HepG2 (cell line): ENCODE data around the gene ALG14. TPM values are rescaled to one million over a fixed set of nuclear protein-coding genes. Genes with fewer than 3 reads are reported as not detected.

Source experiments
- ATF1 ChIP-seq: IDR thresholded peaks from 2 replicates; pipeline ENCODE4 v1.6.1; 2016; ENCODE audit warnings: mild to moderate bottlenecking, control low read depth
- BCL6 ChIP-seq: IDR thresholded peaks from 2 replicates; pipeline ENCODE4 v1.6.1; 2016; ENCODE audit warnings: missing genetic modification reagents, missing compliant biosample characterization
- DMAP1 ChIP-seq: IDR thresholded peaks from 2 replicates; pipeline ENCODE4 v1.6.1; 2016
- HMGXB4 ChIP-seq, 2 experiments: sonication (generic) in 1 of 2; formaldehyde crosslinking in 1 of 2; IDR thresholded peaks; 2 replicates each; pipeline versions ENCODE4 v1.4.0 to v1.6.1; 2018 to 2020; ENCODE audit warnings: missing genetic modification reagents in 2 of 2, borderline replicate concordance in 1 of 2, low read depth in 1 of 2, mild to moderate bottlenecking in 1 of 2, missing biosample characterization in 1 of 2
- HNRNPH1 ChIP-seq: fragments of 200-400 bp; formaldehyde crosslinking; optimal IDR thresholded peaks from 2 replicates; pipeline ENCODE3; 2017; ENCODE audit warnings: mild to moderate bottlenecking, low read depth, low read length
- MAFG ChIP-seq: sonication (generic); formaldehyde crosslinking; IDR thresholded peaks from 2 replicates; pipeline ENCODE4 v1.5.1; 2020; ENCODE audit warnings: mild to moderate bottlenecking, missing genetic modification reagents
- MXD1 ChIP-seq: sonication (generic); formaldehyde crosslinking; IDR thresholded peaks from 2 replicates; pipeline ENCODE4 v1.4.0; 2020; ENCODE audit warnings: mild to moderate bottlenecking, missing genetic modification reagents
- SOX13 ChIP-seq, 3 experiments: fragments of 450-650 bp in 1 of 3; sonication (generic) in 1 of 3; formaldehyde crosslinking in 1 of 3; IDR thresholded peaks in 2 of 3; conservative IDR thresholded peaks in 1 of 3; 2 replicates each; pipeline versions ENCODE4 v1.5.0 to v1.6.1; 2016 to 2020; ENCODE audit warnings: antibody characterized with exemption in 1 of 3, mild to moderate bottlenecking in 1 of 3, missing compliant biosample characterization in 1 of 3, missing genetic modification reagents in 1 of 3, moderate library complexity in 1 of 3
- YEATS2 ChIP-seq: sonication (generic); formaldehyde crosslinking; IDR thresholded peaks from 2 replicates; pipeline ENCODE4 v1.4.0; 2020; ENCODE audit warnings: missing genetic modification reagents, borderline replicate concordance
- ZKSCAN8 ChIP-seq: IDR thresholded peaks from 2 replicates; pipeline ENCODE4 v1.6.1; 2016; ENCODE audit warnings: borderline replicate concordance, missing genetic modification reagents, missing compliant biosample characterization
- ZNF124 ChIP-seq: sonication (generic); formaldehyde crosslinking; IDR thresholded peaks from 2 replicates; pipeline ENCODE4 v1.4.0; 2020; ENCODE audit warnings: missing genetic modification reagents
- ZNF253 ChIP-seq: sonication (generic); formaldehyde crosslinking; IDR thresholded peaks from 2 replicates; pipeline ENCODE4 v1.8.0; 2022; ENCODE audit warnings: mild to moderate bottlenecking, missing genetic modification reagents, borderline replicate concordance
- ZNF280D ChIP-seq: sonication (generic); formaldehyde crosslinking; IDR thresholded peaks from 2 replicates; pipeline ENCODE4 v1.5.1; 2020; ENCODE audit warnings: mild to moderate bottlenecking, missing genetic modification reagents
- ZNF281 ChIP-seq: sonication (generic); formaldehyde crosslinking; IDR thresholded peaks from 2 replicates; pipeline ENCODE4 v1.4.0; 2020; ENCODE audit warnings: missing genetic modification reagents, borderline replicate concordance
- ZNF556 ChIP-seq: sonication (generic); formaldehyde crosslinking; IDR thresholded peaks from 2 replicates; pipeline ENCODE4 v1.4.0; 2020; ENCODE audit warnings: mild to moderate bottlenecking, missing genetic modification reagents, borderline replicate concordance
- ZNF780A ChIP-seq: sonication (generic); formaldehyde crosslinking; IDR thresholded peaks from 2 replicates; pipeline ENCODE4 v1.8.0; 2022; ENCODE audit warnings: mild to moderate bottlenecking, missing genetic modification reagents, moderate library complexity
- ZSCAN9 ChIP-seq: IDR thresholded peaks from 2 replicates; pipeline ENCODE4 v1.6.1; 2016; ENCODE audit warnings: borderline replicate concordance
- polyA plus RNA-seq, 8 experiments: library from polyadenylated mRNA; depleted of rRNA in 3 of 8; stranded (reverse) in 7 of 8; unstranded in 1 of 8; fragments of >200 nt; fragmentation: Illumina TruSeq in 4 of 8; extraction: Trizol in 4 of 8; gene quantifications; 2 replicates each; pipeline versions ENCODE4 v1.2.1 to v1.2.3, GENCODE V29; 2011 to 2016; ENCODE audit warnings: low read depth in 4 of 8, missing spikeins in 1 of 8, mixed read lengths in 1 of 8; ENCODE audit not compliant: insufficient read depth in 1 of 8
- total RNA-seq, 5 experiments: library from RNA; depleted of rRNA; stranded (reverse); fragments of >200 nt; fragmentation: Illumina TruSeq; extraction: Trizol; gene quantifications; 2 replicates each; pipeline ENCODE4 v1.2.3, GENCODE V29; 2016; ENCODE audit warnings: low read depth in 1 of 5

Gene ALG14
- total and polyA plus RNA-seq, 2 of the 13 experiments (the other 11 are each of a cell fraction or from before 2014, with no cell fraction given) = 4.5 to 12.7 TPM

GRCh38 chr1:95067062-95067461 lies 5.7 kb downstream of the ALG14 start (continued):
- TF ChIP-seq ZNF281 (CRISPR knock-in tag) (0 out of 2 replicates have a peak, but pooled peaks have one; percentile 19), BCL6 (CRISPR knock-in tag) (peak; percentile 78), DMAP1 (CRISPR knock-in tag) (peak; percentile 46; the same call in 1 of the 2 replicates), MXD1 (CRISPR knock-in tag) (no peak), ZNF253 (no peak), SOX13 (IDR thresholded peaks at IDR 0.05) (peak; percentile 60; the same call in 1 of the 2 replicates), SOX13 (CRISPR knock-in tag; conservative IDR thresholded peaks at IDR 0.05 in 1 of 2, IDR thresholded peaks at IDR 0.05 in 1 of 2) (peak in 1 of 2 experiments; percentile 96; a peak in 2 of 4 replicates), MAFG (no peak), HMGXB4 (CRISPR knock-in tag; IDR thresholded peaks at IDR 0.05; ENCODE audit: borderline replicate concordance in 1 of 2, low read depth in 1 of 2) (peak in 1 of 2 experiments; percentile 23; a peak in 1 of 4 replicates), ZKSCAN8 (CRISPR knock-in tag) (peak; percentile 60; the same call in 1 of the 2 replicates), ZSCAN9 (CRISPR knock-in tag) (peak; percentile 82), ZNF556 (CRISPR knock-in tag) (no peak; the same call in 1 of the 2 replicates), ZNF780A (no peak), ZNF280D (CRISPR knock-in tag) (peak; percentile 67; the same call in 1 of the 2 replicates), YEATS2 (CRISPR knock-in tag) (no peak), HNRNPH1 (no peak), ZNF124 (CRISPR knock-in tag) (0 out of 2 replicates have a peak, but pooled peaks have one; percentile 37), ATF1 (CRISPR knock-in tag) (no peak)
